DND-41 (cell line): Measurements from ENCODE around the gene BEND5.

Experiments used
- CTCF ChIP-seq: IDR thresholded peaks from 2 replicates; pipeline ENCODE4 v1.5.1; 2012; ENCODE audit warnings: borderline replicate concordance, low read length, moderate library complexity, mild to moderate bottlenecking; ENCODE audit not compliant: poor library complexity, severe bottlenecking; ENCODE audit errors: extremely low read depth
- EZH2 ChIP-seq: IDR thresholded peaks from 3 replicates; pipeline ENCODE4 v1.6.1; 2012; ENCODE audit warnings: borderline replicate concordance, low read depth, mild to moderate bottlenecking, moderate library complexity, low read length, inconsistent platforms; ENCODE audit not compliant: severe bottlenecking

- TF ChIP-seq CTCF: no peak
- TF ChIP-seq EZH2: no peak
These were observed 4.5 kb downstream of the BEND5 start for GRCh38 chr1:48772211-48772610.
